Stimulated activated CD4-positive, alpha-beta T cell treated with anti-CD3 and anti-CD28 coated beads, Interleukin-1b, Interleukin-23, amount 100 ng/mL, for 24 hours (primary cell): ENCODE results near the gene IST1.
A peak's percentile ranks its signal among the peaks of the same experiment; 100 is the strongest.
"Not testable (repeated sequence)": the region's sequence is repeated elsewhere in the genome, so short reads cannot be mapped to it uniquely, and the experiment has no call there.

Experiments
- DNase-seq, 4 experiments: peaks; one replicate each; pipeline ENCODE4 v3.0.0-alpha.2; 2020; ENCODE audit warnings: low read depth in 4 of 4, low spot score in 1 of 4

Gene IST1

GRCh38 chr16:71894921-71895678, at the start of gene IST1:
Gene IST1, plus strand, starts transcription at chr16:71895531. Its CDS starts 20,110 bp downstream, at chr16:71915641.
- peak; percentile 90 to 98 (median 94) for DNase-seq

GRCh38 chr16:71845639-71846430, 49.5 kb upstream of the IST1 start, which contains the start of gene ATXN1L:
Gene ATXN1L, plus strand, starts transcription at chr16:71845976. Its CDS starts 3,765 bp downstream, at chr16:71849741.
- peak; percentile 82 to 89 (median 86) for DNase-seq

GRCh38 chr16:71846431-71846830, 48.9 kb upstream of the IST1 start:
- DNase-seq, result no peak

GRCh38 chr16:71847096-71847495, 48.2 kb upstream of the IST1 start:
- DNase-seq, result no peak

GRCh38 chr16:71848622-71849021, 46.7 kb upstream of the IST1 start:
- DNase-seq, result no peak

GRCh38 chr16:71851746-71852145, 43.6 kb upstream of the IST1 start:
- no peak for DNase-seq

- DNase-seq, result no peak
Measured at GRCh38 chr16:71852158-71852557, 43.2 kb upstream of the IST1 start.

- DNase-seq, result no peak
Measured at GRCh38 chr16:71852561-71852960, 42.8 kb upstream of the IST1 start.

- no peak for DNase-seq
Measured at GRCh38 chr16:71853413-71853812, 41.9 kb upstream of the IST1 start.

- DNase-seq, result no peak
Measured at GRCh38 chr16:71854369-71854948, 40.9 kb upstream of the IST1 start.

GRCh38 chr16:71855937-71856662, 39.2 kb upstream of the IST1 start:
- no peak for DNase-seq

GRCh38 chr16:71859762-71860521, 35.4 kb upstream of the IST1 start:
- DNase-seq, result no peak

GRCh38 chr16:71863995-71864394, 31.3 kb upstream of the IST1 start:
- no peak for DNase-seq

- no peak for DNase-seq
Measured at GRCh38 chr16:71865173-71865863, 30.0 kb upstream of the IST1 start.

- not testable (repeated sequence) for DNase-seq
Measured at GRCh38 chr16:71867175-71867574, 28.2 kb upstream of the IST1 start.

- no peak for DNase-seq
Measured at GRCh38 chr16:71867939-71868338, 27.4 kb upstream of the IST1 start.

GRCh38 chr16:71869089-71869488, 26.2 kb upstream of the IST1 start:
- no peak for DNase-seq

- no peak for DNase-seq
Measured at GRCh38 chr16:71870818-71871217, 24.5 kb upstream of the IST1 start.

- DNase-seq, result no peak
Measured at GRCh38 chr16:71873199-71873598, 22.1 kb upstream of the IST1 start.

- no peak for DNase-seq
Measured at GRCh38 chr16:71878911-71879310, 16.4 kb upstream of the IST1 start.
